Measurements from ENCODE around the gene XIAP.
A peak's percentile ranks its signal among the peaks of the same experiment; 100 is the strongest.

The XIAP gene

DNA sequence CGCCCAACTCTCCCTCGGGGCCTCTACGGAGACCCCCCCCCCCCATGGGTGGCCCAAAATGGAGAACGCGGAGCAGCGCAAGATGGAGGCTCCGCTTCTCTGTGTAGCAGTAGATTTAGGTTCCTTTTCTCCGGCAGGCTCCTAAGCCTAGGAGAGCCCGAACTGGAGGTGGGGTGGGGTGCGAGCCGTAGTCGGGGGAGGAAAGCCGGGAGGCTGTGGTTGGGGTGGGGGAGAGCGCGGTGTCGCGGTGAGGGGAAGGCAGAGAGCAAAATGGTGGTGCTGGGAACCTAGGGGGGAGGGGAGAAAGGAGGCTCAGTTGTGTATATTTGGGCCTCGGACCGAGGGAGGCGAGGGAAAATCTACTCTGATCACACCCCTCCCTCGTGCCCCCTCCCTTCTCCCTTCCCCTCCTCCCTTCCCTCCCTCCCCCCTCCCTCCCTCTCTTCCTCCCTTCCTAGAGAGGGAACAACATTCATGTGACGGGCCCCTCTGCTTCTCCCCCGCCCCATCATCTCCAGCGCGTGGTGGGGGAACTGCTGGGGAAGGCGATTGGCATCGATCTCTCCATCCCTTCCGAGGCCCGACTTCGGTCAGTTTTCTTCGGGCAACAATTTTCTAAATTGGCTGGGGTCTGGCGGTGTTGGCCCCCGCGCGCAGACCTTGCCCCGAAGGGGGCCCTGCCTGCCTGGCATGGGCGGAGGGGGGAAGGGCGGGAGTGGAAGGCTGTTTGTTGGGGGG is 101.6 kb downstream of the XIAP start, which contains the start of gene STAG2:
TSS of gene STAG2 (plus strand) at position 439 of the 738 bp plus-strand sequence. CDS start 60,922 bp downstream, outside the sequence.
- DNase-seq: peak; percentile 19 to 33

DNA sequence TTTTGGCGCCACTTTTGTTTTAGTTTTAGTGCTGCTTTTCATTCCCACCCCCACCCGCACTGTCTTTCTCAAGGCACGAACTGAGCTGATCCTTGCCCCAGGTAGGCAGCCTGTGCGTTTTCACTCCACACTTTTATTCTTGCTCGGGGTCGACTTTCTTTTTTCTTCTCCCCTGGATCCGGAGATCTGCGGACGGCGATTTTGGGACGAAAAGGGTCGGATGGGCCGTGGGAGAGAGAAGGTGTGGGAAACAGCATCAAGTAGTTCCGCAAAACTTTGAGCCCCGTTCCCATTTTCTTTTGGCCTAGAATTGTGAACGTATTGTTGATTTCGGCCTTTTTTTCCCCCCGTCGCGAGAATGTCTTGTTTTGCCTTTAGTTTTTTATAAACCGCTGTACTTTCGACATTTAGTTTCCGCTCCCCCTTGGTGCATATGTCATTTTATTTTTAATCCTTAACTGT is 102.2 kb downstream of the XIAP start:
- DNase-seq: no peak

DNA sequence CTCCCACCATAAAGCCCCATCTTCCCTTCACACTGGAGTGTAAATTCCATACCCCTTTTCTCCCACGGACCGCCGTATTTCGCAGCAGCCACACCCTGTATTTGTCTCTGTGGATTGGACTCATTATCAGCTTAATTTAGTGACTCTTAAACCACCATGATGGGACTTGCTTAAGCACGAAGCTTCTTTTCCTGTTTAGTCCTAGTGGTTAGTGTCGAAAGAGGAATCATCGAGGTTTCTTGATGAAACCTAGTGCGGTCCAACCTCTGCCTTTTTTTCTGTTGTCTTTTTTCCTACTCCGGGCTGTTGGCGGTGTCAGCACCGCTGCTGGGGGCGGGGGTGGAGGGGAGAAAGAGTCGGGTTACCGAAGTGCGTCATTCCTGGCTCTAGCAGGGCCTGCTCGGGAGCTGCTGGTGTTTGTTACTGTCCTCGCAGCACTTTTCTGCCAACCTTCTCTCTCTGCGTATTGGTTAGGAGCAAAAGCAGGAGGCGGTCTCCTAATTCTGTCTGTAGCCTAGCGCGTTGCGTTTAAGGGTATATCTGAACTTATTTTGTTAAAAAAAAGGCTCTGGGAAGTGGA is 103.0 kb downstream of the XIAP start:
- peak; percentile 77 to 81 for DNase-seq

All from activated CD4-positive, alpha-beta T cell treated with anti-CD3 and anti-CD28 coated beads, Interleukin-2, amount 50 U/mL, for 4 hours (primary cell).